NK-92 (cell line): Measurements from ENCODE around the gene AGAP1.
"Not testable (repeated sequence)": the region's sequence is repeated elsewhere in the genome, so short reads cannot be mapped to it uniquely, and the experiment has no call there.

Experiments used
- DNase-seq: peaks from one replicate; lab custom pipeline; 2025; ENCODE audit not compliant: unreplicated experiment; lab: John Stamatoyannopoulos, UW

Gene AGAP1

GRCh38 chr2:235754357-235755207 is 260.7 kb downstream of the AGAP1 start:
- no peak for DNase-seq

GRCh38 chr2:235756491-235756890 is 262.6 kb downstream of the AGAP1 start:
- DNase-seq = no peak

GRCh38 chr2:235757212-235757611 is 263.4 kb downstream of the AGAP1 start:
- DNase-seq = no peak

GRCh38 chr2:235757640-235758039 is 263.8 kb downstream of the AGAP1 start:
- no peak for DNase-seq

GRCh38 chr2:235762832-235763598 is 269.2 kb downstream of the AGAP1 start:
- DNase-seq = no peak

- DNase-seq = no peak
Observed at GRCh38 chr2:235763816-235764215, 270.0 kb downstream of the AGAP1 start.

GRCh38 chr2:235764478-235764877 is 270.6 kb downstream of the AGAP1 start:
- not testable (repeated sequence) for DNase-seq

GRCh38 chr2:235765181-235765820 is 271.5 kb downstream of the AGAP1 start:
- DNase-seq = no peak

GRCh38 chr2:235766278-235766677 is 272.4 kb downstream of the AGAP1 start:
- DNase-seq = no peak

- DNase-seq = no peak
Observed at GRCh38 chr2:235768606-235769005, 274.8 kb downstream of the AGAP1 start.

- DNase-seq = no peak
Observed at GRCh38 chr2:235769046-235769445, 275.2 kb downstream of the AGAP1 start.

- no peak for DNase-seq
Observed at GRCh38 chr2:235770909-235771820, 277.3 kb downstream of the AGAP1 start.

GRCh38 chr2:235773188-235773928 is 279.5 kb downstream of the AGAP1 start:
- DNase-seq = no peak

GRCh38 chr2:235774153-235774870 is 280.5 kb downstream of the AGAP1 start:
- DNase-seq = no peak

GRCh38 chr2:235776531-235776930 is 282.7 kb downstream of the AGAP1 start:
- DNase-seq = no peak

GRCh38 chr2:235779444-235779896 is 285.6 kb downstream of the AGAP1 start:
- no peak for DNase-seq

GRCh38 chr2:235780401-235780800 is 286.6 kb downstream of the AGAP1 start:
- no peak for DNase-seq

- DNase-seq = no peak
Observed at GRCh38 chr2:235781775-235782174, 287.9 kb downstream of the AGAP1 start.

GRCh38 chr2:235784788-235785187 is 290.9 kb downstream of the AGAP1 start:
- no peak for DNase-seq
